Panc1 (cell line): ENCODE results near the gene SMIM38. TPM values are rescaled to one million over a fixed set of nuclear protein-coding genes. Genes with fewer than 3 reads are reported as not detected.
A peak's percentile ranks its signal among the peaks of the same experiment; 100 is the strongest.

Source experiments
- ATAC-seq: fragments of 200-7000 bp; cut with Tn5 transposase; 2 replicates; pipeline ENCODE4 v1.9.1; 2020; ENCODE audit warnings: mild to moderate bottlenecking, moderate library complexity
- BruUV-seq: library from RNA; stranded (reverse); fragments of 400-500 nt; replicated peaks from 2 replicates; lab custom pipeline; 2021; lab: Mats Ljungman, UMichigan
- CTCF ChIA-PET: fragments of 300-600 bp; sonication (Branson Sonifier 250); formaldehyde crosslinking; loops from one replicate; lab custom pipeline; 2022; ENCODE audit warnings: antibody characterized with exemption; lab: Charles Lee
- POLR2A ChIA-PET: fragments of 300-600 bp; sonication (Branson Sonifier 250); formaldehyde crosslinking; loops from one replicate; lab custom pipeline; 2022; ENCODE audit warnings: antibody characterized with exemption; lab: Charles Lee
- DNase-seq: peaks from one replicate; pipeline ENCODE4 v3.0.0-alpha.2; 2010; ENCODE audit warnings: low read depth, low spot score
- H3K27ac ChIP-seq: 2 replicates; pipeline ENCODE4 v1.5.1; 2011; ENCODE audit warnings: mild to moderate bottlenecking, low read length, inconsistent platforms
- H3K27me3 ChIP-seq: fragments of 200-500 bp; sonication (Bioruptor generic); 2 replicates; pipeline ENCODE4 v1.6.0; 2014; ENCODE audit warnings: low read length, inconsistent platforms; ENCODE audit not compliant: control insufficient read depth, insufficient read depth
- H3K36me3 ChIP-seq: fragments of 200-500 bp; sonication (Bioruptor generic); 2 replicates; pipeline ENCODE4 v1.5.1; 2014; ENCODE audit warnings: inconsistent platforms, mild to moderate bottlenecking, low read length, moderate library complexity; ENCODE audit not compliant: control insufficient read depth, insufficient read depth
- H3K4me1 ChIP-seq: 2 replicates; pipeline ENCODE4 v1.5.1; 2011; ENCODE audit warnings: inconsistent platforms, mild to moderate bottlenecking, low read length, moderate library complexity; ENCODE audit not compliant: control insufficient read depth, insufficient read depth
- H3K4me3 ChIP-seq, 2 experiments: 2 replicates each; pipeline ENCODE4 v1.5.1; 2011 to 2012; ENCODE audit warnings: low read depth in 2 of 2, low read length in 2 of 2, mild to moderate bottlenecking in 2 of 2, inconsistent platforms in 1 of 2, moderate library complexity in 1 of 2
- H3K9me3 ChIP-seq: fragments of 200-500 bp; sonication (Bioruptor generic); 2 replicates; pipeline ENCODE4 v1.5.1; 2014; ENCODE audit warnings: low read depth, mild to moderate bottlenecking, inconsistent platforms, low read length, moderate library complexity; ENCODE audit not compliant: control insufficient read depth, insufficient read depth
- CTCF ChIP-seq: fragments of 450-650 bp; IDR thresholded peaks from 2 replicates; pipeline ENCODE4 v1.5.1; 2017; ENCODE audit warnings: mild to moderate bottlenecking
- POLR2AphosphoS5 ChIP-seq: IDR thresholded peaks from 2 replicates; pipeline ENCODE4 v1.6.1; 2012; ENCODE audit warnings: mild to moderate bottlenecking, low read depth, low read length, moderate library complexity
- REST ChIP-seq, 2 experiments: IDR thresholded peaks; 2 replicates each; pipeline ENCODE4 v1.6.1; 2011 to 2012; ENCODE audit warnings: low read depth in 2 of 2, control low read depth in 1 of 2, low read length in 1 of 2, mild to moderate bottlenecking in 1 of 2, moderate library complexity in 1 of 2; ENCODE audit not compliant: insufficient read depth in 1 of 2
- SIN3A ChIP-seq: IDR thresholded peaks from 2 replicates; pipeline ENCODE4 v1.6.1; 2012; ENCODE audit warnings: low read depth, mild to moderate bottlenecking, low read length, moderate library complexity, borderline replicate concordance; ENCODE audit not compliant: insufficient read depth
- TCF7L2 ChIP-seq: IDR thresholded peaks from 2 replicates; pipeline ENCODE4 v1.6.1; 2011; ENCODE audit warnings: mild to moderate bottlenecking, low read depth, low read length, inconsistent platforms
- in situ Hi-C: cut with HindIII; loops from 2 replicates; pipeline ENCODE4 v1.10.0; 2016; ENCODE audit warnings: low sequenced_read_pairs, low pct_unique_long_range_greater_than_20kb
- intact Hi-C: fragments of 100-400 bp; cut with micrococcal nuclease; formaldehyde crosslinking; loops from one replicate; pipeline ENCODE4 v1.10.0; 2022; ENCODE audit not compliant: unreplicated experiment
- total RNA-seq: library from RNA; stranded (reverse); gene quantifications from one replicate; pipeline ENCODE4 v1.2.1, GENCODE V29; 2021; ENCODE audit not compliant: unreplicated experiment

SMIM38 gene
- total RNA-seq, 1 experiment from 2014 or later = 0.46 TPM

GRCh38 chr11:69132301-69132670 lies 23.4 kb upstream of the SMIM38 start:
- ChIA-PET POLR2A (no interaction called here), CTCF (interaction anchor here (0.8 to 1.6 kb wide), 11 partner anchors 8 to 231 kb away, joined by 3 to 7 read pairs (median 5); partner anchors contain the start of gene MYEOV)
- ATAC-seq (no peak), DNase-seq (no peak)
- H3K9me3 ChIP-seq = peaks cover 8% of the 10 kb centered on the region; the same call in 1 of the 2 replicates
- TF ChIP-seq REST (IDR thresholded peaks at IDR 0.05; ENCODE audit: insufficient read depth in 1 of 2, low read depth in 2 of 2, low read length in 1 of 2) (no peak), SIN3A (no peak), POLR2AphosphoS5 (no peak), TCF7L2 (no peak), CTCF (no peak)
- H3K27ac ChIP-seq = peak overlapping the region; percentile 82
- BruUV-seq = no TSS peak
- no peak overlapping the region for H3K4me3 ChIP-seq
- no peaks in the 10 kb centered on the region for H3K27me3 ChIP-seq
- peaks cover 18% of the 10 kb centered on the region for H3K4me1 ChIP-seq
- H3K36me3 ChIP-seq = no peaks in the 10 kb centered on the region
- intact Hi-C loops = no loop called here
- in situ Hi-C loops = no loop called here

- POLR2A ChIA-PET = no interaction called here
Measured at GRCh38 chr11:69133251-69133650, 22.5 kb upstream of the SMIM38 start.

More at GRCh38 chr11:69133251-69133650, 22.5 kb upstream of the SMIM38 start:
- H3K9me3 ChIP-seq = peaks cover 8% of the 10 kb centered on the region; the same call in 1 of the 2 replicates
- intact Hi-C loops = no loop called here
- no TSS peak for BruUV-seq
- in situ Hi-C loops = no loop called here
- no peak for ATAC-seq
- CTCF ChIA-PET = no interaction called here
- no peak overlapping the region for H3K4me3 ChIP-seq
- no peaks in the 10 kb centered on the region for H3K27me3 ChIP-seq
- peak overlapping the region; percentile 35; the same call in 1 of the 2 replicates for H3K27ac ChIP-seq
- H3K36me3 ChIP-seq = no peaks in the 10 kb centered on the region
- no peak for TF ChIP-seq REST (IDR thresholded peaks at IDR 0.05; ENCODE audit: insufficient read depth in 1 of 2, low read depth in 2 of 2, low read length in 1 of 2)
- no peak for TF ChIP-seq CTCF
- no peak for TF ChIP-seq POLR2AphosphoS5
- TF ChIP-seq SIN3A = no peak
- TF ChIP-seq TCF7L2 = no peak
- peaks cover 18% of the 10 kb centered on the region for H3K4me1 ChIP-seq
- no peak for DNase-seq
